ENCODE results near the gene ATF2. TPM values are rescaled to one million over a fixed set of nuclear protein-coding genes. Genes with fewer than 3 reads are reported as not detected.

ATF2 gene
- 10 to 100 TPM; 57.9 to 62.1 TPM for total RNA-seq

GRCh38 chr2:175167792-175168563 lies at the start of gene ATF2:
Gene ATF2 (minus strand): TSS chr2:175168203. CDS start chr2:175136443, 31,760 bp downstream.
- ChIA-PET CTCF (interaction anchor here (0.6 to 1.0 kb wide), 4 partner anchors 10 to 16 kb away, joined by 3 read pairs; no protein-coding TSS in a partner anchor), POLR2A (interaction anchor here (0.5 to 1.3 kb wide), 7 partner anchors 8 to 1123 kb away, joined by 3 to 7 read pairs (median 4); no protein-coding TSS in a partner anchor)
- Mint-ChIP-seq H3K4me3 (peak within 1 kb of the TSS; percentile 100), H3K4me1 (peaks cover 53% of the 10 kb centered on the region), H3K36me3 (ENCODE audit: low read depth) (peaks cover 13% of the 10 kb centered on the region), H3K27ac (peak within 1 kb of the TSS; percentile 98), H3K9me3 (no peaks in the 10 kb centered on the region), H3K27me3 (no peaks in the 10 kb centered on the region)
- peak; percentile 99 for DNase-seq

- H3K9me3 Mint-ChIP-seq = no peaks in the 10 kb centered on the region
- H3K4me1 Mint-ChIP-seq = no peaks in the 10 kb centered on the region
- peaks cover 27% of the 10 kb centered on the region for H3K27me3 Mint-ChIP-seq
- H3K4me3 Mint-ChIP-seq = no peak overlapping the region
- no peak overlapping the region for H3K27ac Mint-ChIP-seq
- ChIA-PET POLR2A (no interaction called here), CTCF (no interaction called here)
- no peak for DNase-seq
- no peaks in the 10 kb centered on the region for H3K36me3 Mint-ChIP-seq (ENCODE audit: low read depth)
Observed at GRCh38 chr2:175207741-175208438, 39.9 kb upstream of the ATF2 start.

GRCh38 chr2:175206866-175207265 lies 38.9 kb upstream of the ATF2 start:
- POLR2A ChIA-PET = interaction anchor here (0.7 kb wide), 1 partner anchor 154 kb away, joined by 4 read pairs; no protein-coding TSS in a partner anchor
- CTCF ChIA-PET = interaction anchor here (0.7 kb wide), 1 partner anchor 52 kb away, joined by 3 read pairs; no protein-coding TSS in a partner anchor

GRCh38 chr2:175205523-175205922 lies 37.5 kb upstream of the ATF2 start:
- CTCF ChIA-PET = interaction anchor here (1.3 kb wide), 1 partner anchor 46 kb away, joined by 3 read pairs; no protein-coding TSS in a partner anchor
- H3K27me3 Mint-ChIP-seq = peaks cover 24% of the 10 kb centered on the region
- no peaks in the 10 kb centered on the region for H3K9me3 Mint-ChIP-seq
- no peaks in the 10 kb centered on the region for H3K4me1 Mint-ChIP-seq
- no peak overlapping the region for H3K4me3 Mint-ChIP-seq
- H3K27ac Mint-ChIP-seq = no peak overlapping the region
- no peaks in the 10 kb centered on the region for H3K36me3 Mint-ChIP-seq (ENCODE audit: low read depth)
- POLR2A ChIA-PET = no interaction called here
- no peak for DNase-seq

More at GRCh38 chr2:175206866-175207265, 38.9 kb upstream of the ATF2 start:
- no peak for DNase-seq
- H3K27me3 Mint-ChIP-seq = peaks cover 31% of the 10 kb centered on the region
- H3K36me3 Mint-ChIP-seq (ENCODE audit: low read depth) = no peaks in the 10 kb centered on the region
- no peak overlapping the region for H3K4me3 Mint-ChIP-seq
- no peak overlapping the region for H3K27ac Mint-ChIP-seq
- H3K4me1 Mint-ChIP-seq = no peaks in the 10 kb centered on the region
- H3K9me3 Mint-ChIP-seq = no peaks in the 10 kb centered on the region

GRCh38 chr2:175203621-175204496 lies 35.9 kb upstream of the ATF2 start:
- ChIA-PET POLR2A (no interaction called here), CTCF (interaction anchor here (0.7 to 1.5 kb wide), 4 partner anchors 10 to 474 kb away, joined by 3 to 4 read pairs (median 3); no protein-coding TSS in a partner anchor)
- Mint-ChIP-seq H3K27ac (no peak overlapping the region), H3K9me3 (no peaks in the 10 kb centered on the region), H3K4me1 (no peaks in the 10 kb centered on the region), H3K4me3 (no peak overlapping the region), H3K27me3 (peaks cover 28% of the 10 kb centered on the region), H3K36me3 (ENCODE audit: low read depth) (no peaks in the 10 kb centered on the region)
- peak; percentile 54 for DNase-seq

GRCh38 chr2:175195012-175195411 lies 27.0 kb upstream of the ATF2 start:
- H3K36me3 Mint-ChIP-seq (ENCODE audit: low read depth) = no peaks in the 10 kb centered on the region
- peaks cover 3% of the 10 kb centered on the region for H3K4me1 Mint-ChIP-seq
- H3K9me3 Mint-ChIP-seq = no peaks in the 10 kb centered on the region
- ChIA-PET CTCF (interaction anchor here (1.6 kb wide), 1 partner anchor 9 kb away, joined by 4 read pairs; no protein-coding TSS in a partner anchor), POLR2A (no interaction called here)
- no peak overlapping the region for H3K4me3 Mint-ChIP-seq
- H3K27ac Mint-ChIP-seq = no peak overlapping the region
- DNase-seq = no peak
- H3K27me3 Mint-ChIP-seq = peaks cover 41% of the 10 kb centered on the region

- POLR2A ChIA-PET = no interaction called here
- Mint-ChIP-seq H3K27ac (no peak overlapping the region), H3K36me3 (ENCODE audit: low read depth) (no peaks in the 10 kb centered on the region), H3K4me3 (no peak overlapping the region), H3K9me3 (no peaks in the 10 kb centered on the region), H3K4me1 (peaks cover 3% of the 10 kb centered on the region), H3K27me3 (peaks cover 26% of the 10 kb centered on the region)
- DNase-seq = no peak
- CTCF ChIA-PET = no interaction called here
Observed at GRCh38 chr2:175188761-175189160, 20.8 kb upstream of the ATF2 start.

- no peaks in the 10 kb centered on the region for H3K9me3 Mint-ChIP-seq
- POLR2A ChIA-PET = no interaction called here
- no peak overlapping the region for H3K27ac Mint-ChIP-seq
- CTCF ChIA-PET = interaction anchor here (0.6 to 1.6 kb wide), 5 partner anchors 12 to 442 kb away, joined by 3 to 5 read pairs (median 3); no protein-coding TSS in a partner anchor
- H3K36me3 Mint-ChIP-seq (ENCODE audit: low read depth) = no peaks in the 10 kb centered on the region
- H3K4me1 Mint-ChIP-seq = no peaks in the 10 kb centered on the region
- DNase-seq = peak; percentile 23
- H3K27me3 Mint-ChIP-seq = peaks cover 21% of the 10 kb centered on the region
- H3K4me3 Mint-ChIP-seq = no peak overlapping the region
Observed at GRCh38 chr2:175187378-175187777, 19.4 kb upstream of the ATF2 start.

- ChIA-PET POLR2A (no interaction called here), CTCF (no interaction called here)
- H3K27me3 Mint-ChIP-seq = no peaks in the 10 kb centered on the region
- peaks cover 22% of the 10 kb centered on the region for H3K4me1 Mint-ChIP-seq
- H3K4me3 Mint-ChIP-seq = no peak overlapping the region
- no peak for DNase-seq
- H3K9me3 Mint-ChIP-seq = peaks cover 5% of the 10 kb centered on the region
- no peak overlapping the region for H3K27ac Mint-ChIP-seq
- H3K36me3 Mint-ChIP-seq (ENCODE audit: low read depth) = peaks cover 19% of the 10 kb centered on the region
Observed at GRCh38 chr2:175183674-175184073, 15.7 kb upstream of the ATF2 start.

GRCh38 chr2:175181877-175182308 lies 13.9 kb upstream of the ATF2 start:
- CTCF ChIA-PET = no interaction called here
- Mint-ChIP-seq H3K9me3 (peaks cover 5% of the 10 kb centered on the region), H3K4me1 (peaks cover 32% of the 10 kb centered on the region), H3K36me3 (ENCODE audit: low read depth) (peaks cover 31% of the 10 kb centered on the region), H3K27ac (peak overlapping the region; percentile 96), H3K4me3 (peak overlapping the region; percentile 95), H3K27me3 (no peaks in the 10 kb centered on the region)
- DNase-seq = no peak
- POLR2A ChIA-PET = no interaction called here

- Mint-ChIP-seq H3K27ac (peak within 1 kb of the TSS; percentile 96), H3K27me3 (no peaks in the 10 kb centered on the region), H3K9me3 (peaks cover 5% of the 10 kb centered on the region), H3K4me3 (peak within 1 kb of the TSS; percentile 95), H3K4me1 (peaks cover 34% of the 10 kb centered on the region), H3K36me3 (ENCODE audit: low read depth) (peaks cover 37% of the 10 kb centered on the region)
- CTCF ChIA-PET = no interaction called here
- POLR2A ChIA-PET = no interaction called here
- peak; percentile 94 for DNase-seq
Observed at GRCh38 chr2:175181104-175181876, 13.3 kb upstream of the ATF2 start, which contains the start of gene ATP5MC3. Gene ATP5MC3 (minus strand): TSS chr2:175181710. CDS start chr2:175181393, 317 bp downstream.

- peaks cover 5% of the 10 kb centered on the region for H3K9me3 Mint-ChIP-seq
- peaks cover 39% of the 10 kb centered on the region for H3K36me3 Mint-ChIP-seq (ENCODE audit: low read depth)
- peaks cover 36% of the 10 kb centered on the region for H3K4me1 Mint-ChIP-seq
- CTCF ChIA-PET = no interaction called here
- H3K4me3 Mint-ChIP-seq = peak overlapping the region; percentile 95
- peak; percentile 63 for DNase-seq
- H3K27me3 Mint-ChIP-seq = no peaks in the 10 kb centered on the region
- peak overlapping the region; percentile 96 for H3K27ac Mint-ChIP-seq
- POLR2A ChIA-PET = no interaction called here
Observed at GRCh38 chr2:175180701-175181103, 12.7 kb upstream of the ATF2 start.
